T-helper 2 cell (primary cell): ENCODE measurements around the gene SCYGR8.

Experiments
- DNase-seq, 5 experiments: peaks; one replicate each; pipeline versions ENCODE4 v3.0.0 to v3.0.0-alpha.2; 2012 to 2022

Gene SCYGR8

DNA sequence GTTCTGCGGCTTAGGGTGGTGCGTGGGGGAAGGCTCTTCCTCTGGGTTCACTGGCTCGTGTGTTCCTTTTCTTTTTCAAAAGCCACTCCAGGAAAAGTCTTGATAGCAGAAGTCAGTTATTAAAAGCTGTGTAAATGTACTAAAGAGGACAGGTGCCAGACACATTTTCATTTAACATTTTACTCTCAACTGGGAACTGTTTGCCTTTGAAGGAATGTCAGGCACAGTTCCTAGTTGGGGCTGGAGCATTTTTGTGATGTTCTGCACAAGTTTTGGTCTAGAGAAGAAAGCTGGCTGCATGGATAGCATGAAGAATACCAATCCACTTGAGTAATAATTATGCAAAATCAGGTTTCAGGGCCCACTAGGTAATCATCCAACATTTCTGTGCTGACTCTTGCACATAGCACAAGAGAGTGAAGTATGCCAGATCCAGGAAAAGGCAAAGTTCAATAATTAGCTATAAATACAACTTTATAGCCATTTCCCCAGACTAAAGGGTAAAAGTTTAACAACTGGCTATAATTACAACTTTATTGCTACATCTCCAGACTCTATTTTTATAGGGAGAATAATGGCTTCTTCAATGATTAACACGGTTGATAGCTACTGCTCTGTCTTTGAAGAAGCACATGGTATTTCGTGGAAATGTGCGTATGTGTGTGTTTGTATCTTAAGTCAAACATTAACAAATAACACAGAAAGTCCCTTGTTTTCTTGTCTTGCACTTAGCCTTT lies 16.2 kb downstream of the SCYGR8 start:
- no peak for DNase-seq

DNA sequence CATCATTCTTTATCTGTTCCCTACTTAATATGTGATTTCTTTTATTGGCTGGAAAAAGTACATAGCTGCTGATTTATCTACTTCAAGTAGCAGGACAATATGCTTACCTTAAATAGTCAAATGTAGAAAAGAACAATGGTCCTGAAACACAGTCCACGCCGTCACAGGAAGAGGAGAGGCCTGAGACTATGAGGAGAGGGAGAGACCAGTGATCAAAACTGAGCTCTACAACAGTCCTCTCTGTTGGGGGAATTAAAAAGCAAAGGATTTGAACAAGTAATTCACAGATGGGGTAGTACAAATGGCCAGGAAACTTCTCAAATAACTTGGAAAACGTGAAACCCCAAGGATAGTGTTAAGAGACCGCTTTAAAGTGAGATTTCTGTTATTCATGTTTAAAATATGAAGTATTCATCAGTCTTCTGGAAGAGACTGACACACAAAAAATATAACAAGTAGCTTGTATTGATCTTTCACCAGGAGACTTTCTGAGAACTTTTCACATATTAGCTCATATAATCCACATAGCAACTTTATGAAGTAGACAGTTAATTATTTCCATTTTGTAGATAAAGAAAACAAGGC lies 20.2 kb downstream of the SCYGR8 start:
- DNase-seq, result no peak

DNA sequence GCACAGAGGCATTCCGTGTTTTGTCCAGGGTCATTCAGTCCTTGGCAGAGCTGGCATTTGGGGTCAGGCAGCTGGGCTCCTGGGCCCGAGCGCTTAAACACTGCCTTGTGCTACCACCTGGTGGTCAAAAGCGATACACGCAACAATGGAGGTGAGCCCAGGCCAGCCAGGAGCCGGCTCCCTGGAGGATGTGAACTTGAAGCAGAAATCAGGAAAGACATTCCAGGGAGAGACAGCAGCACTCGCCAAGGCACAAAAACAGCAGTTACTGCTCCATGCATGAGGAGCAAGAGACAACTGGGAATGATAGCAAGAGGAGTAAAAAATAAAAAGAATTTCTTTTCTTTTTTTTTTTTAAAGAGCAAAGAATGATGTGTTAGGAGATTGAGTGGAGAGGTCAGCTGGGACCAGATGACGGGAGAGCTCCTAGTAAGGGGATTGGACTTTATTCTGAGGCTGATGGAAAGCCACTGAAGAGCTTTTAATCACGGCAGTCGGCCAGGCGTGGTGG lies 20.7 kb downstream of the SCYGR8 start:
- DNase-seq, result peak in 4 of 5 experiments; percentile 16 to 41 (median 37)

- no peak for DNase-seq
Observed at GRCh38 chr2:227767830-227768229, 22.1 kb downstream of the SCYGR8 start.

DNA sequence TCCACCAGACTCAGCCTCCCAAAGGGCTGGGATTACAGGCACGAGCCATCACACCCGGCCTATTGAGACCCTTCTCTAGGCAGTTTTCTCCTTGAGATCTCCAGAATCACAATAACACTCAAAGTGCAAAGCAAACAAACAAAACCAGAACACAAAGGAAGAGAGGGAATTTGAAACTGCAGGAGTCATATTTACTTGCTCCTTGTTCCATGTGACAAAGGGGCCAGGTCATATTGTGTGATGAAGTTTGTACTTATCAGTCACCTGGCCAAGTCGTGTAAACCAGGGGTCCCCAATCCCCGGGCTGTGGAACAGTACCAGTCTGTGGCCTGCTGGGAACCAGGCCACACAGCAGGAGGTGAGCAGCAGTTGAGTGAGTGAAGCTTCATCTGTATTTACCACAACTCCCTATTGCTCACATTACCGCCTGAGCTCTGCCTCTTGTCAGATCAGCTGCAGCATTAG lies 26.5 kb downstream of the SCYGR8 start:
- no peak for DNase-seq

DNA sequence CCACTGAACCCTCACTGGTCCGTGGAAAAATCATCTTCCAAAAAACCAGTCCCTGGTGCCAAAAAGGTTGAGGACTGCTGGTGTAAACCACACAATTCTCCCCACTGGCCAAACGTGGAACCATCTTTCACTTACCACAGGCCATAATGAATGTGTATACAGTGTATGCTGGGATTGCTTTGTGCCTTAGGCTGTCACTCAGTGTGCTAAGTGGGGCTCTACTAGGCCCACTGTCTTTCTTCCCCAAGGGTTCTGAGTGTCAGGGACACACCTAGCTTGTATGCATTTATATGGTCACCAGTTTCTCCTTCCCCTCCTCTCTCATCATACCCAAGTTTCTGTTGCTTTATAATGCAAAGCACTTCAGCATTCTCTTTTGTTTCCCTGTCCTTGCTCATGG lies 27.2 kb downstream of the SCYGR8 start:
- no peak for DNase-seq

- peak in 1 of 5 experiments; percentile 4 for DNase-seq
Observed at GRCh38 chr2:227774011-227774624, 28.4 kb downstream of the SCYGR8 start.

- no peak for DNase-seq
Observed at GRCh38 chr2:227774895-227775842, 29.5 kb downstream of the SCYGR8 start.

GRCh38 chr2:227780981-227781615 lies 35.4 kb downstream of the SCYGR8 start:
- DNase-seq, result no peak

GRCh38 chr2:227781841-227782240 lies 36.1 kb downstream of the SCYGR8 start:
- no peak for DNase-seq

GRCh38 chr2:227782804-227783203 lies 37.1 kb downstream of the SCYGR8 start:
- no peak for DNase-seq

GRCh38 chr2:227783404-227784138 lies 37.9 kb downstream of the SCYGR8 start:
- peak in 2 of 5 experiments; percentile 48 to 57 for DNase-seq

DNA sequence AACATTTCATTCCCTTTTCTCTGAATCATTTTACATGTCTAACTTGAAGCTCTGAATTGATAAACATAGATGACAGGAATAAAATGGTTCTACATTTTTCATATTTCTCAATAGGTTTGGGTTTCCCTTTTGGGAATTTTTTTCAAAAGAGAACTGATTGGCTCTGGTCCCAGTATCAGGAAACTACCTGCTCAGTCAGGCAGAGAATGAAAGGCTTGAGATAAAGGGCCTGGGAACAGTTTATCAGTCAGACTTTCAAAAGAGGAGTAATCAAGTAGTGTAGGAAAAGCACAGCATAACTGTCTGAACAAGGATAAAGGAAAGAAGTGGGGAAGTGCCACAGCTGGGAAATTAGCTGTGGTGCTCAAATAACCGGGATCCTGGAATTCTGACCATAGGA lies 39.6 kb downstream of the SCYGR8 start:
- DNase-seq, result no peak

GRCh38 chr2:227788561-227789018 lies 42.9 kb downstream of the SCYGR8 start:
- no peak for DNase-seq

- no peak for DNase-seq
Observed at GRCh38 chr2:227789803-227790202, 44.1 kb downstream of the SCYGR8 start.

DNA sequence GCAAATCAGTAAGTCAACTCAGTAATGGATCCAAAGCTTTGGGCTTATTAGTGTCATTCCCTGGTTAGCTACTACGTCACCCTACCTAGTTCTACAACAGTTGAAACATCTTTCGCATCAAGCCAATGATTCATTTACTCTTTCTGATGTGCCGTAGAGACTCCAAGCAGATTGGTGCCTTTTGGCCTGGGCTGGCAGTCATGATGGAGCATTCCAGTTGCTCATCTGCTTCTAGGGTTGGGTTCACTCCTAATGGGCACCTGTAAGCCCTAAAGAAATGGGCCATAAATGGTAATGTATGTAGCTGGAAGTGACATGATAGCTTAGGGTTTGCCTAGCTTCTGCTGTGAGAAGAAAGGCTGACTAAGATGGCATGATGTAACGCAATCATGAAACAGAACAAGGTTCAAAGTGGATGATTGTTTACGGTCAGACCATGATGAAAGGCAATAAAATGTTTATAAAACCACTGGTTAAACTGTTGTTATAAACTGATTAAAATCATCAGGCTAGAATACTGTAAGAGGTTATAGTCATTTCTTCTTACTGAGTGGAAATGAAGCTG lies 47.5 kb downstream of the SCYGR8 start:
- no peak for DNase-seq
